Measurements from ENCODE around the gene PIEZO1.
"Not testable (repeated sequence)": the region's sequence is repeated elsewhere in the genome, so short reads cannot be mapped to it uniquely, and the experiment has no call there.

DNA sequence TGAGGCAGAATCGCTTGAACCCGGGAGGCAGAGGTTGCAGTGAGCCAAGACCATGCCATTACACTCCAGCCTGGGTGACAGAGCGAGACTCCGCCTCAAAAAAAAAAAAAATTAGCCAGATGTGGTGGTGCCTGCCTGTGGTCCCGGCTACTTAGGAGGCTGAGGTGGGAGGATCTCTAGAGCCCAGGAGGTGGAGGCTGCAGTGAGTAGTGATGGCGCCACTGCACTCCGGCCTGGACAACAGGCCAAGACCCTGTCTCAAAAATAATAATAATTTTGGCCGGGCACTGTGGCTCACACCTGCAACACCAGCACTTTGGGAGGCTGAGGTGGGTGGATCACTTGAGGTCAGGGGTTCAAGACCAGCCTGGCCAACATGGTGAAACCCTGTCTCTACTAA lies 3.7 kb upstream of the PIEZO1 start:
- TF ChIP-seq, protein P1, sequence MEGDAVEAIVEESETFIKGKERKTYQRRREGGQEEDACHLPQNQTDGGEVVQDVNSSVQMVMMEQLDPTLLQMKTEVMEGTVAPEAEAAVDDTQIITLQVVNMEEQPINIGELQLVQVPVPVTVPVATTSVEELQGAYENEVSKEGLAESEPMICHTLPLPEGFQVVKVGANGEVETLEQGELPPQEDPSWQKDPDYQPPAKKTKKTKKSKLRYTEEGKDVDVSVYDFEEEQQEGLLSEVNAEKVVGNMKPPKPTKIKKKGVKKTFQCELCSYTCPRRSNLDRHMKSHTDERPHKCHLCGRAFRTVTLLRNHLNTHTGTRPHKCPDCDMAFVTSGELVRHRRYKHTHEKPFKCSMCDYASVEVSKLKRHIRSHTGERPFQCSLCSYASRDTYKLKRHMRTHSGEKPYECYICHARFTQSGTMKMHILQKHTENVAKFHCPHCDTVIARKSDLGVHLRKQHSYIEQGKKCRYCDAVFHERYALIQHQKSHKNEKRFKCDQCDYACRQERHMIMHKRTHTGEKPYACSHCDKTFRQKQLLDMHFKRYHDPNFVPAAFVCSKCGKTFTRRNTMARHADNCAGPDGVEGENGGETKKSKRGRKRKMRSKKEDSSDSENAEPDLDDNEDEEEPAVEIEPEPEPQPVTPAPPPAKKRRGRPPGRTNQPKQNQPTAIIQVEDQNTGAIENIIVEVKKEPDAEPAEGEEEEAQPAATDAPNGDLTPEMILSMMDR (IDR thresholded peaks at IDR 0.05; ENCODE audit: low read depth, low read length, poor library complexity, severe bottlenecking) = not testable (repeated sequence)
- not testable (repeated sequence) for TF ChIP-seq EZH2phosphoT487 (IDR thresholded peaks at IDR 0.05; ENCODE audit: borderline replicate concordance, low read length)

Measured in DOHH2 (cell line).